HG02852 (cell line): ENCODE data around the gene INHBE.
"Not testable (repeated sequence)": the region's sequence is repeated elsewhere in the genome, so short reads cannot be mapped to it uniquely, and the experiment has no call there.

Experiments
- ATAC-seq: cut with Tn5 transposase; IDR thresholded peaks from one replicate; pipeline ENCODE4 v1.9.1; 2021; ENCODE audit warnings: mild to moderate bottlenecking, moderate library complexity; ENCODE audit not compliant: unreplicated experiment

Gene INHBE, protein sequence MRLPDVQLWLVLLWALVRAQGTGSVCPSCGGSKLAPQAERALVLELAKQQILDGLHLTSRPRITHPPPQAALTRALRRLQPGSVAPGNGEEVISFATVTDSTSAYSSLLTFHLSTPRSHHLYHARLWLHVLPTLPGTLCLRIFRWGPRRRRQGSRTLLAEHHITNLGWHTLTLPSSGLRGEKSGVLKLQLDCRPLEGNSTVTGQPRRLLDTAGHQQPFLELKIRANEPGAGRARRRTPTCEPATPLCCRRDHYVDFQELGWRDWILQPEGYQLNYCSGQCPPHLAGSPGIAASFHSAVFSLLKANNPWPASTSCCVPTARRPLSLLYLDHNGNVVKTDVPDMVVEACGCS

DNA sequence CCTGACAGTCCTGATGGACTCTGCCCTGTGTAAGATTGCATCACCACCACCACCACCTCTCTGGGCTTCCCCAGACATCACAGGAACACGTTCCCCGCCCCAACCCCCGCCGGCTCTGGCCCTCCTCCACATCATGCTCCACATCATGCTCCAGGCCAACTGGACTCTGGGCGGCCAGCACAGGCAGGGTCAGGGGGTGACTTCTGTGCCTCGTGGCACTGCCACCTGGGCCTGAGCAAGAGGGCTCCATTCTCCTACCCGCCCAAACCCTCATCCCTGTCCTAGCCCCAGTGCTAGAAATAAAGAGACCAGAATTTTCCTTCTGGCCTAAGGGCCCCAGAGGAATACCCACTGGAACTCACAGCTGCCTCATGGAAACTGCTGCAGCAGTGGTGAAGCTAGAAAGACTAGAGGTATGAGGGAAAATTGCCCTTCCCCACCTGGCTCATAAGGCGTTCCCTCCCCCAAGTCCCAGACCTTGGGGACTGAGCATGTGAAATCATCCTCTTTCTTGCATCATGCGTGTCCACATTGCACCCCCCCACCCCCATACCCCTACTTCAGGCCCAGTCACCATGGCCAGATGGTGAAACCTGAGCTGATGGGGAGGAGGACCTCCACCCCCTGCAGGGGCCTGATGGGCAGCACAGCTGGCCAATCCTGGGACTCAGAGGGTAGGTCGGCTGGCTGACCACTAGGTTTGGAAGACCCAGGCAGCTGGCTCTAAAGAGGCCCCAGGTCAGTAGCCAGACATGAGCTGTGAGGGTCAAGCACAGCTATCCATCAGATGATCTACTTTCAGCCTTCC, at the start of gene INHBE:
Gene INHBE (plus strand): TSS at position 742 of the 808 bp plus-strand sequence. CDS start 230 bp downstream, outside the sequence.
- ATAC-seq, result no peak

DNA sequence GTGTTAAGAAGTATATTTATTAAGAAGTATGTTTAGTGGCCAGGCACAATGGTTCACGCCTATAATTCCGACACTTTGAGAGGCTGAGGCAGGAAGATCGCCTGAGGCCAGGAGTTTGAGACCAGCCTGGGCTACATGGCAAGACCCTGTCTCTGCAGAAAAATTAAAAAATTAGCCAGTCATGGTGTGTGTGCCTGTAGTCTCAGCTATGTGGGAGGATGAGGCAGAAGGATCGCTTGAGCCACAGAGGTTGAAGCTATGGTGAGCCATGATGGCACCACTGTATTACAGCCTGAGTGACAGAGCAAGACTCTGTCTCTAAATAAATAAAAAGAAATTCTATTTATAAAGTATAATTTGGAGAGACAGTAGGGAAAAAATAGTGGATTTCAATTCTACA, 44.6 kb upstream of the INHBE start:
- no peak for ATAC-seq

DNA sequence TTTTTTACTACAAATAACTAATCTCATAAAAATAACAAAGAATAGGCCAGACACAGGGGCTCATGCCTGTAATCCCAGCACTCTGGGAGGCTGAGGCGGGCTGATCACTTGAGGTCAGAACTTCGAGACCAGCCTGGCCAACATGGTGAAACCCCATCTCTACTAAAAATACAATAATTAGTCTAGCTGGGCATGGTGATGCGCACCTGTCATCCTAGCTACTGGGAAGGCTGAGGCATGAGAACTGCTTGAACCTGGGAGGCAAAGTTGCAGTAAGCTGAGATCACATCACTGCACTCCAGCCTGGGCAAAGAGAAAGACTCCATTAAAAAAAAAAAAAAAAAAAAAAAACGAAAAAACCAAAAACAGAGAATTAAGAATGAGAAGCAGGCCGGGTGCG, 40.9 kb upstream of the INHBE start:
- not testable (repeated sequence) for ATAC-seq

DNA sequence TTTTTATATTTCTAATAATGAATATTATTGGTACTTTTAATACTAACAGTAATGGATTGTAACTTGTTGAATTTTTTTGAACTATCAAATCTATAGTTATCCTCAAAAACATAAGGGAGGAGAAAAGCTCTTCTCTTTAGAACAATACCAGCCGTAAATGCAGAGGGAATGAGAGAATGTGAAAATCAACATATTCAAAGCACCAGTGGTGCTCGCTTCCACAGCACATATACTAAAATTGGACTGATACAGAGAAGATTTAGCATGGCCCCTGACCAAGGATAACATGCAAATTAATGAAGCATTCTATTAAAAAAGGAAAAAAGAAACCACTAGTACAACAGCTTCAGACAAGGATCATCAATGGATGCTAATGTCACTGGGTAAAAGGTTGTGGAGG, 40.0 kb upstream of the INHBE start:
- ATAC-seq, result no peak

DNA sequence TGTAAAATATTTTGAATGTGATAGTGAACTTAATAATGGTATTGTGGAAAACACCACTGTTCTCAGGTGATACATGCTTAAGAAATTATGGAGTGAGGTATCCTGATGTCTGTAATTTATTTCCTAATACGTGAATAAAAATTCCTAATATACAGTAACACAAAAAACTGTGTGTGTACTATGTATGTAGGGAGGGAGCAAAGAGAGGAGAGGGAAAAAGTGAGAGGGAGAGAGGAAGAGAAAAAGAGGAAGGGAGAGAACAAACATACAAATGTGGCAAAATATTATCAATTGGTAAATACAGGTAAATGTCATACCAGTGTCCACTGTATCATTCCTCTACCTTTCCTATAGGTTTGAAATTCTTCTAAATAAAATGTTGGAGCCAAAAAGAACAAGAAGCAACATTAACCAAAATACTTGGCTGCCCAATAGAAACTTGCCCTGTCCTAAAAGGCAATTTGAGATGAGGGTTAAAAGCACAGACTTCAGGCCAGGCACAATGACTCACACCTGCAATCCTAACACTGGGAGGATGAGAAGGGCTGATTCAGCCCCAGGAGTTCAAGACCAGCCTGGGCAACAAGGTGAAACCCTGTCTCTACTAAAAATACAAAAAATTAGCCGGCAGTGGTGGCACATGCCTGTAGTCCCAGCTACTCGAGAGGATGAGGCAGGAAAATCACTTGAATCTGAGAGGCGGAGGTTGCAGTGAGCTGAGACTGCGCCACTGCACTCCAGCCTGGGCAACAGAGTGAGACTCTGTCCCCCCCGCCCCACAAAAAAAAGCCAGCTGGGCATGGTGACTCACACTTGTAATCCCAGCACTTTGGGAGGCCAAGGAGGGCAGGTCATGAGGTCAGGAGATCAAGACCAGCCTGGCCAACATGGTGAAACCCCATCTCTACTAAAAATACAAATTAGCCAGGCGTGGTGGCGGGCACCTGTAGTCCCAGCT, 38.8 kb upstream of the INHBE start:
- ATAC-seq, result no peak

DNA sequence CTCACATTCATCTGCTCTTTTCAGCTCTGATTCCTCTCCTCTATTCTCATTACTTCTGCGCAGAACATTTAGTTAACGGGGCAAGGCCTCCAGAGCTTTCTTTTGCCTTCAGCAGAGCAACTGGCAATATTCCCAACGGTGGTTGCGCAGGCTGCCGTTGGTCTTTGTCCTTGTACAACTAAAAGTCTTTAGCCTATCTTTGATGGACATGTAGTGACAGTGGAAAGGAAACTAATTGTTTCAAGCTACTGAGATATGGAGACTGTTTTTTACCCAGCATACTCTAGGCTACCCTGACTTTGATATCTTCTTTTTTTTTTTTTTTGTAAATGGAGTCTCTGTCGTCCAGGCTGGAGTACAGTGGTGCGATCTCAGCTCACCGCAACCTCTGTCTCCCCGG, 36.9 kb upstream of the INHBE start:
- ATAC-seq, result no peak

DNA sequence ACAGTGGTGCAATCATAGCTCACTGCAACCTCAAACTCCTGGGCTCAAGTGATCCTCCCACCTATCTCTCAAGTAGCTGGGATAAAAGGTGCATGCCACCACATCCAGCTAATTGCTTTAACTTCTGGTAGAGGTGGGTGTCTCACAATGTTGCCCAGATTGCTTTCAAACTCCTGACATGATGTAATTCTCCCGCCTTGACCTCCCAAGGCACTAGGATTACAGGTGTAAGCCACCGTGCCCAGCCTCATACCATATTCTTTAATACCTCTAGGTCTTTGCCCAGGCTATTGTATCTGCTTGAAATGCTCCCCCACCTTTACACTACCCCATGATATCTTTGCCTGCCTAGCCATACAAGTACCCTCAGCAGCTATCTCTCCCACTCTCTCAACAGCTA, 35.6 kb upstream of the INHBE start:
- ATAC-seq, result no peak

DNA sequence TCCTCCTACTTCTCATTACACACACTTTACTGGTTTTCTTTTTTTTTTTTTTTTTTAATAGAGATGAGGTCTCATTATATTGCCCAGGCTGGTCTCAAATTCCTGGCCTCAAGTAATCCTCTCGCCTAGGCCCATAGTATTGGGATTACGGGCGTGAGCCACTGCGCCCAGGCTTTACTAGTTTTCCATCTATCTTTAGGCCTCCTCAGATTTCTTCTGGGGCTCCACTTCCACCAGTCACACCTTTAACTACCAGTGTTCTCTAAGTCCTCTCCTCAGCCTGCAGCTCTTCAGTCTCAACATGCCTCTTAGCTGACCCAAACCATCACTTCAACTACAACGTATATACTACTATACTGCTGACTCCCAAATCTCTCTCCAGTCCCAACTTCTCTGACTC, 34.6 kb upstream of the INHBE start:
- no peak for ATAC-seq

DNA sequence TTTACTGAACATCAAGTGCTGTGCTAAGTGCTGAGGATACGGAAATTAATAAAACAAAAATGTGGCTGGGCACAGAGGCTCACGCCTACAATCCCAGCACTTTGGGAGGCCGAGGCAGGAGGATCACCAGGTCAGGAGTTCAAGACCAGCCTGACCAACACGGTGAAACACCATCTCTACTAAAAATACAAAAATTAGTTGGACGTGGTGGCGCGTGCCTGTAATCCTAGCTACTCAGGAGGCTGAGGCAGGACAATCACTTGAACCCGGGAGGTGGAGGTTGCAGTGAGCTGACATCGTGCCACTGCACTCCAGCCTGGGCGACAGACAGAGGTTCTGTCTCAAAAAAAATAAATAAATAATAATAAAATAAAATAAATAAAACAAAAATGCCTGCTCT, 28.2 kb upstream of the INHBE start:
- ATAC-seq, result not testable (repeated sequence)

DNA sequence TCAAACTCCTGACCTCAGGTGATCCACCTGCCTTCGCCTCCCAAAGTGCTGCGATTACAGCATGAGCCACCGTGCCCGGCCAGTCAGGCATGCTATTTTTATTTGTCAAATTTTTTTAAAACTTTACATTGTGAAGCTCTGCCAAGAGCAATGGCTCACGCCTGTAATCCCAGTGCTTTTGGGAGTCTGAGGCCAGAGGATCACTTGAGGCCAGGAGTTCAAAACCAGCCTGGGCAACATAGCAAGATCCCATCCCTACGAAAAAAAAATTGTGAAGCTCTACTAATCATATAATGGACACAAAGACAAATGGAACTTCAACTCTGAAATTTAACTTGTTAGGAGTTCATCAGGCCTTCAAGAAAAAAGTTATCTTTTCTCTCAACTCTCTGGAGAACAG, 26.1 kb upstream of the INHBE start:
- no peak for ATAC-seq

DNA sequence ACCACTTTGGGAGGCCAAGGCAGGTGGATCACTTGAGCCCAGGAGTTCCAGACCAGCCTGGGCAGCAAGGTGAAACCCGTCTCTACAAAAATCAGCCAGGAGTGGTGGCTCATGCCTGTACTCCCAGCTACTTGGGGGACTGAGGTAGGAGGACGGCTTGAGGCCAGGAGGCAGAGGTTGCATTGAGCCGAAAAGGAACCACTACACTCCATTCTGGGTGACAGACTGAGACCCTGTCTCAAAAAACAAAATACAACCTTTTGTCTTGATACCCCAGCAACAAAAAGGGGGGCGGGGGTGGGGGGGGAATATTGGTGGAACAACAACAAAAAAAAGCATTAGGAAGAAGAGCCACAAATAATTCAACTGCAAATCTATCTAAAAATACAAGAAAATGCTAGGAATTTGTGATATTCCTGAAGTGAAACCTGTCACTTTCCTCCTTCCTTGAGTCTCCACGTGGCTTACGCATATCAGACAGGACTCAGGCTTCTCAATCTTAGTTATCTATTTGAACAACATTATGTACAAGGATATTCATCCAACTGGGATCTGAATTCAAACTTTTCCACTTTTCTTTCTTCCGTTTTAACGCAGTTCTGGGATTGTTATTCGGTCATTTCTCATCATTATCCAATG, 25.5 kb upstream of the INHBE start:
- no peak for ATAC-seq

DNA sequence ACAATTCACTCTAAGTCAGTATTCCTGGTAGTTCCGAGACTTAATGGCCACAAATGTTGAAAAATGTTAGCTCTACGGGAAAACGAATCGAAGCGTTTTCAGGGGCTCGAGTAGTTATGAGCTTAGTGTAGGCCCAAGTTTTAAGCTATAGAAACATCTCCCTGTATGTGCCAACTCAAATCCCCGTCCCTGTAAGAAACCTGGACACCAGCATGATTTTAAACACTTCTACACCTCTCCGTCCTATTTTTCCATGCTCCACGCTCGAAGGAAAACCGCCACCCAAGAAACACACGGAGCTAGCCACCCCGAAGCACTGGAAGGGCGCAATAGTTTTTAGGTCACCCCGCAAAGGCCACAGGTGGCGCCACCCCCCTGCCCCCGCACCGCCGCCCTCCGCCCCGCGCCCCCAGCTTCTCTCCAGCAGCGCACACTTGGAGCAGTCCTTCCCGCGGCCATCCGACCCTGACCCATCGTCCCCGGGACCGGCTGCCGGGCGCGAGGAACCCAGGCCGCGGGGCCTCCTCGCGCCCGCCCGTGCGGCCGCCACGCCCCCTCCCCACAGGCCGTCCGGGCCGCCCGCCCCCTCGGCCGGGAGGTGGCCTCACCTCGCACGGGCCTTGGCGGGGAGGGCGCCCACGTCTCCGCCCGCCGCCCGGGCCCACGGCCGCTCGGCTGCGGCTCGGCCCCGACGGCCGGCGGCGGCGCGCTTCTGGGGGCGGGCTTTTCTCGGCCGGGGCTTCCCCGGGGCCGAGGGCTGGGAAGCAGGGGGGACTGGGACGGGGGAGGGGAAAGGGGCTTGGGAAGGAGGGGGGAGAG, 24.8 kb upstream of the INHBE start:
- ATAC-seq, result peak; percentile 51

DNA sequence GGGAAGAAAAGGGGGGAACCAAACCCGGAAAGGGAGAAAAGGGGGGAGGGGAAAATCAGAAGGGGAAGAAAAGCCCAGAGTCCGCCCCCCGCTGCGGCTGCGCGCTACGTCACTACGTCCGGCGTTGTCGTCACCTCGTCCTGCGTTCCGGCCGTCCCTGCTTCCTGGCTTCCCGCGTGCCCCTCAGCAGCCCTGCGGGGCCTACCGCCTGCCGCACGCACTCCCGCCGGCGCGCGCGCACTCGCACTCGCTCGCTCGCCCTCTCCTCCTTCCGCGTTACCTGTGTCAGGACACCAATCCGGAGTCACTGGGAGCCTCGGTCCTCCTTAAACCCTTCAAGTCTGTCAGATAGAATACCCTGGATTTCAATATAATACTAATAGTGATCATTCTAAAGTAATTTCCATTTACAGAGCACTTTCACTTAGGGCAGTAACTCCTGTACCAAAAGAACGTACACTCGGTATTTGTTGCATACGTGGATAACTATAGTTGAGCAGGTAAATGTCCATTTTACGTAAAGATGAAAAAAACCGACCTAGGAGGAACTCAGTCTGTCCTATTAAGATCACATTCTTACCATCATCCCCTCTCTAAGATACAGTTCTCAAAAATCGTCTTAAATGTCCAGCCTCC, 24.1 kb upstream of the INHBE start, which contains the start of gene R3HDM2:
Gene R3HDM2 (minus strand): TSS at position 113 of the 636 bp plus-strand sequence. CDS start 120,615 bp downstream, outside the sequence.
- ATAC-seq, result peak; percentile 89

DNA sequence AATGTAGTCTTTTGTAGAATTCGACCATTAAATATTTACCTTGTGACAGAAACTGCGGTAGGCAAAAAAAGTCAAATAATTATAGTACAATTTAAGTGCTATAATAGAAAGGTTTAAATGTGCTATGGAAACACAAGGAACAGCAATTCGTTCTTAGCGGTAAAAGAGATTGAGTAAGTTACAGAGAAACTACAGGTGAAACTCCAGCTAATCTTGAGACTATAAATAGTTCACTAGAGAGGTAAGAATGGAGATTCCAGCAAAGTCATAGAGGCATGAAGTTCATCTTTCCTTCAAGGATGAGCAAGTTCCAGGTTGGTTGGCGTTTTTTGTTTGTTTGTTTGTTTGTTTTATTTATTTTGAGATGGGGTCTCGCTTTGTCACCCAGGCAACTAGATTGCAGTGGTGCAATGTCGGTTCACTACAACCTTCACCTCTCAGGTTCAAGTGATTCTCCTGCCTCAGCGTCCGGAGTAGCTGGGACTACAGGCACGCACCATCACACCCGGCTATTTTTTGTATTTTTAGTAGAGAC, 23.4 kb upstream of the INHBE start:
- ATAC-seq, result no peak

DNA sequence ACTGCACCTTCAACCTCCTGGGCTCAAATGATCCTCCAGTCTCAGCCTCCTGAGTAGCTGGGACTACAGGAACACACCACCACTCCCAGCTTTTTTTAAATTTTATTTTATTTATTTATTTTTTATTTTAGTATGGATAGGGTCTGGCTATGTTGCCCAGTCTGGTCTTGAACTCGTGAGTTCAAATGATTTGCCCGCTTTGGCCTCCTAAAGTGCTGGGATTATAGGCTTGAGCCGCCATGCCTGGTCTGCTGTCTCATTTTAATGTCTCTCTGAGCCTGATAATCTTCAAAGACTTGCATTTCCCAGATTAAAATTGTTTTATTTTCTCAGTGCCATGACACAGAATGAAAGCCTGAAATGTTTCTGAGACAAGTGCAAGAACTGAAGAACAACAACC, 21.7 kb upstream of the INHBE start:
- no peak for ATAC-seq

DNA sequence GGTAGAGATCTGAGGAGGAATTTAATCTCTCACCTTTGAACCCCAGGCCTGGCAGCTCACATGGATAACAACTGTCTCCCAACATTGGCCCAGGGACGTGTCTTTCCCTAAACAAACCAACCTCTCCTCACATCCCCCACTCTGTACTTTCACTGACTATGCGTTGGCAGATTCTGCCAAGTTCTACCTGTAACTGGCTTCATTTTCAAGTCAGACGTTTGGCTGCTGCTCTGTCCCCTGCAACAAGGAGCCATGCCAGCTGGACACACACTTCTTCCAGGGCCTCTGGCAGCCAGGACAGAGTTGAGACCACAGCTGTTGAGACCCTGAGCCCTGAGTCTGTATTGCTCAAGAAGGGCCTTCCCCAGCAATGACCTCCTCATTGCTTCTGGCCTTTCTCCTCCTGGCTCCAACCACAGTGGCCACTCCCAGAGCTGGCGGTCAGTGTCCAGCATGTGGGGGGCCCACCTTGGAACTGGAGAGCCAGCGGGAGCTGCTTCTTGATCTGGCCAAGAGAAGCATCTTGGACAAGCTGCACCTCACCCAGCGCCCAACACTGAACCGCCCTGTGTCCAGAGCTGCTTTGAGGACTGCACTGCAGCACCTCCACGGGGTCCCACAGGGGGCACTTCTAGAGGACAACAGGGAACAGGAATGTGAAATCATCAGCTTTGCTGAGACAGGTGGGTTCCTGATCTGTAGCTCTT, 20.4 kb upstream of the INHBE start, which contains the start of gene INHBC:
Gene INHBC (plus strand): TSS at position 268 of the 707 bp plus-strand sequence. CDS start 103 bp downstream, at position 371.
- no peak for ATAC-seq

DNA sequence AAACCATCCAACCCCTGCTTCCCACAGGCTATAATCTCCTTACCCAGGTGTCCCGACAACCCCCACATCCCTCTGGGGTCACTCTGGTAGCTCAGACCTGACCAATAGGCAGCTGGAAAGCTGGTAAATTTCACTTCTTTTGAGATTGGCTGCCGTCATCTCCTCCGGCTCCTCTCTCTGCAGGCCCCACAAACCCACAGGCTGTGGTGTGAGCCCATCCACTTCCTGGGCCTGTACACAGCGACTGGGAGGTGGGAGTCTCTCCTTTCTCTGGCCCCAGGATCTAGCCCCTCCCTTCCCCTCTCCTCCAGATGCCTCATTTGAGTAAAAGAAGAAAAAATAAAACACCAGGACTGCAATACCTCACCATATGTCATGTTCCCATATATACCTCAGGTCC, 19.8 kb upstream of the INHBE start:
- no peak for ATAC-seq

DNA sequence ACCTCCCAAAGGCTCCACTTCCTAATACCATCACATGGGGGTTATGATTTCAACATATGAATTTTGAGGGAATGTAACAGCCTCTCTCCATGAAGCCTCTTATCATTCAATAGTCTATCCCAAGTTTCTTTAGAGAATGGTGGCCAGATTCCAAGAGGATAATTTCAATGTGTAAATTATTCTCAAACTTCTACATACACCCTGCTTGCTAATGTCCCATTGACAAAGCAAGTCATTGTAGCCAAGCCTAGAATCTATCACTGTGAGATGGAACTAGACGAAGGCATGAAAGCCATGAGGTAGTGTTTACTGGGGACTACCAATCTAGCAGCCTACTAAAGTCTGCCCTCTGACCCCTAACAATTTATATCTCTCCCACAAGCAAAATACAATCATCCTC, 16.7 kb upstream of the INHBE start:
- ATAC-seq, result no peak
